ENCODE data around the gene SMAD6. TPM values are rescaled to one million over a fixed set of nuclear protein-coding genes. Genes with fewer than 3 reads are reported as not detected.

The SMAD6 gene
- total RNA-seq, 1 donor: 27.2 TPM

- TF ChIP-seq, protein P1, sequence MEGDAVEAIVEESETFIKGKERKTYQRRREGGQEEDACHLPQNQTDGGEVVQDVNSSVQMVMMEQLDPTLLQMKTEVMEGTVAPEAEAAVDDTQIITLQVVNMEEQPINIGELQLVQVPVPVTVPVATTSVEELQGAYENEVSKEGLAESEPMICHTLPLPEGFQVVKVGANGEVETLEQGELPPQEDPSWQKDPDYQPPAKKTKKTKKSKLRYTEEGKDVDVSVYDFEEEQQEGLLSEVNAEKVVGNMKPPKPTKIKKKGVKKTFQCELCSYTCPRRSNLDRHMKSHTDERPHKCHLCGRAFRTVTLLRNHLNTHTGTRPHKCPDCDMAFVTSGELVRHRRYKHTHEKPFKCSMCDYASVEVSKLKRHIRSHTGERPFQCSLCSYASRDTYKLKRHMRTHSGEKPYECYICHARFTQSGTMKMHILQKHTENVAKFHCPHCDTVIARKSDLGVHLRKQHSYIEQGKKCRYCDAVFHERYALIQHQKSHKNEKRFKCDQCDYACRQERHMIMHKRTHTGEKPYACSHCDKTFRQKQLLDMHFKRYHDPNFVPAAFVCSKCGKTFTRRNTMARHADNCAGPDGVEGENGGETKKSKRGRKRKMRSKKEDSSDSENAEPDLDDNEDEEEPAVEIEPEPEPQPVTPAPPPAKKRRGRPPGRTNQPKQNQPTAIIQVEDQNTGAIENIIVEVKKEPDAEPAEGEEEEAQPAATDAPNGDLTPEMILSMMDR (IDR thresholded peaks at IDR 0.05; ENCODE audit: insufficient read depth, low read length): no peak
- no peak overlapping the region for H3K4me3 ChIP-seq (ENCODE audit: low read depth, low read length)
- DNase-seq (ENCODE audit: low read depth): peak; percentile 85
Measured at GRCh38 chr15:66747886-66748707, 46.1 kb downstream of the SMAD6 start.

GRCh38 chr15:66748708-66749035 lies 46.6 kb downstream of the SMAD6 start:
- TF ChIP-seq, protein P1 (IDR thresholded peaks at IDR 0.05; ENCODE audit: insufficient read depth, low read length): no peak
- no peak overlapping the region for H3K4me3 ChIP-seq (ENCODE audit: low read depth, low read length)
- DNase-seq (ENCODE audit: low read depth): no peak

DNA sequence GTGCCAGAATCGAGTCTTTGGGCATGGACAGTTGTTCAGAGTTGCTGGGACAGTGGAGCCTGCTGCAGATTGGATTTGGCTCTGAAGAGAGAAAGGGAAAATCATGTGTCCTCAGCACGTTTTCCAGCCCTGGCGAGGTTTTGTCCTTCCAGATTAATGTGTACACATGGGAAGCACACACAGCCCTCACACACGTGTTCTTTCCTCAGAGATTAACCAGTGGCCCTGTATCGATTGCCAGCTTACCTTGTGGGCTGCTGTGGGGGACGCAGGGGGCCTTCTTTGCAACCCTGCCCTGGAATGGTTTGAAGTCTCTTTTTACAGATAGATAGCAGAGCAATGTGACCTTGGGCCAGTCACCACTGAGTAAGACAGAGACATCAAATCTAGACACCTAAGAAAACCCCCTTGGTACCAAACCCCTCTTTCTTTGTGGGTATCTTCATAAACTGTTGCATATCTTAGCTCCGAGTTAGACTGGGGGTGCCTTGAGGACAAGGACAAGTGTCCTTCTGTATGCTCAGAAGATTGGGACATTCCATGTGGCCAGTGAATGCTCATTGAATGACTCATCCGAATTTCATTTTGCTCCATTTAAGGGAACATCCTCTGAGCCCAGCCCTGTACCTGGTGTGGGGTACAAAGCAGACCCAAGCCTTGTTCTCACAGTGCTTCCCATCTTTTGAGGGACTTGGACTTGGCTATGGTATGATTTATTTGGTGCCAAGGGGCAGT lies 48.0 kb downstream of the SMAD6 start:
- H3K4me3 ChIP-seq (ENCODE audit: low read depth, low read length): no peak overlapping the region
- TF ChIP-seq, protein P1 (IDR thresholded peaks at IDR 0.05; ENCODE audit: insufficient read depth, low read length): no peak
- DNase-seq (ENCODE audit: low read depth): no peak

- TF ChIP-seq, protein P1 (IDR thresholded peaks at IDR 0.05; ENCODE audit: insufficient read depth, low read length): no peak
- no peak overlapping the region for H3K4me3 ChIP-seq (ENCODE audit: low read depth, low read length)
- DNase-seq (ENCODE audit: low read depth): no peak
Measured at GRCh38 chr15:66750609-66751008, 48.6 kb downstream of the SMAD6 start.

- TF ChIP-seq, protein P1 (IDR thresholded peaks at IDR 0.05; ENCODE audit: insufficient read depth, low read length): no peak
- no peak overlapping the region for H3K4me3 ChIP-seq (ENCODE audit: low read depth, low read length)
- no peak for DNase-seq (ENCODE audit: low read depth)
Measured at GRCh38 chr15:66751579-66751978, 49.5 kb downstream of the SMAD6 start.

DNA sequence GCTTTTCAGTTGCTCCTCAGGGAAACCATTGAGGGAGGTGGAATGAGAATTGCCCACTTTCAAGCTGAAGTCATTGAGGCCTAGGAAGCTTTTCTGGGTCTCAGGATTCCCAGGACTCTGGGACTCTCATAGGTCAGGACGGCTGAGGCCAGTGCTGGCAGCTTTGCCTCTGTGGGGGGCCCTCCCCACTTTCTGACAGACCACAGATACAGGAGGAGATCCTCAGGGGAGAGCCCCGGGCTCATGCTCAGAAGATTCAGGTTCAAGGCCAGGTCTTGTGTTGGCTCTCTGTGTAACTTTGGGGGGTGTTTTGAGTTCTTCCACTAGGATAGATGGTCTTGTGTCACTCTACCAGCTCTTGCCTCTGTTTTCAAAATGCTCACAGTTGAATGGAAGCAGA lies 50.0 kb downstream of the SMAD6 start:
- no peak overlapping the region for H3K4me3 ChIP-seq (ENCODE audit: low read depth, low read length)
- no peak for DNase-seq (ENCODE audit: low read depth)
- TF ChIP-seq, protein P1 (IDR thresholded peaks at IDR 0.05; ENCODE audit: insufficient read depth, low read length): no peak
